Neural cell (in vitro differentiated cells): ENCODE measurements around the gene RNASEL.

Experiments used
- EZH2 ChIP-seq: fragments of 200-600, 300-800 bp; shearing (Covaris generic), sonication (generic); IDR thresholded peaks from 2 replicates; pipeline ENCODE4 v1.6.1; 2014; ENCODE audit warnings: antibody characterized with exemption, low read length, borderline replicate concordance, mild to moderate bottlenecking; ENCODE audit not compliant: insufficient read depth, poor library complexity, severe bottlenecking
- POLR2AphosphoS5 ChIP-seq: IDR thresholded peaks from 2 replicates; pipeline ENCODE4 v1.6.1; 2012
- REST ChIP-seq: IDR thresholded peaks from 2 replicates; pipeline ENCODE4 v1.6.1; 2012; ENCODE audit warnings: borderline replicate concordance
- TF ChIP-seq, protein P1 (sequence below): fragments of 450-650 bp; IDR thresholded peaks from 2 replicates; pipeline ENCODE4 v1.5.1; 2014; ENCODE audit warnings: antibody characterized with exemption, mild to moderate bottlenecking, moderate library complexity; ENCODE audit not compliant: poor library complexity, severe bottlenecking

- TF ChIP-seq, protein P1, sequence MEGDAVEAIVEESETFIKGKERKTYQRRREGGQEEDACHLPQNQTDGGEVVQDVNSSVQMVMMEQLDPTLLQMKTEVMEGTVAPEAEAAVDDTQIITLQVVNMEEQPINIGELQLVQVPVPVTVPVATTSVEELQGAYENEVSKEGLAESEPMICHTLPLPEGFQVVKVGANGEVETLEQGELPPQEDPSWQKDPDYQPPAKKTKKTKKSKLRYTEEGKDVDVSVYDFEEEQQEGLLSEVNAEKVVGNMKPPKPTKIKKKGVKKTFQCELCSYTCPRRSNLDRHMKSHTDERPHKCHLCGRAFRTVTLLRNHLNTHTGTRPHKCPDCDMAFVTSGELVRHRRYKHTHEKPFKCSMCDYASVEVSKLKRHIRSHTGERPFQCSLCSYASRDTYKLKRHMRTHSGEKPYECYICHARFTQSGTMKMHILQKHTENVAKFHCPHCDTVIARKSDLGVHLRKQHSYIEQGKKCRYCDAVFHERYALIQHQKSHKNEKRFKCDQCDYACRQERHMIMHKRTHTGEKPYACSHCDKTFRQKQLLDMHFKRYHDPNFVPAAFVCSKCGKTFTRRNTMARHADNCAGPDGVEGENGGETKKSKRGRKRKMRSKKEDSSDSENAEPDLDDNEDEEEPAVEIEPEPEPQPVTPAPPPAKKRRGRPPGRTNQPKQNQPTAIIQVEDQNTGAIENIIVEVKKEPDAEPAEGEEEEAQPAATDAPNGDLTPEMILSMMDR: peak; percentile 96
- TF ChIP-seq REST: no peak
- no peak for TF ChIP-seq POLR2AphosphoS5
- TF ChIP-seq EZH2: no peak
These were observed 12.3 kb upstream of the RNASEL start for GRCh38 chr1:182601416-182601786.
